RPMI8226 (cell line): ENCODE measurements around the gene RAD23B.

Experiments
- DNase-seq: peaks from one replicate; pipeline ENCODE4 v3.0.0-alpha.2; 2015

The RAD23B gene

DNA sequence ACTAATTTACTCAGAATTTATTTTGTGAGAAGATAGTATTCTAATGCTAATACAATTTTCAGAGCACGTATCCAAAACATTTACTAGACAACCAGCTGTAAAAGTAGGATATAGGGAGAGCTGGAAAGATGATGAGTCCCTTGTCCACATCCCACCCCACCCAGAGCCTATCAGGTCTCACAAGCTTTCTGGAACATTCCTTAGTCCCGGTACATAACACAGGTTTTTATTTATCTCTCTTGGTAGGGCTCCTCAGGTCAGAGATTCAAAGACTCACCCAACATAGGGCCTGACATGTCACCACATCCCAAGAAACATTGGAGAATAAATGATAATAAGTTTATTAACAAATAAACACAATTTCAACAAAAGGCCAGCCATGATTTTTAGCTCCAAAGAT, 13.8 kb upstream of the RAD23B start:
- DNase-seq = no peak

GRCh38 chr9:107269681-107270080, 13.4 kb upstream of the RAD23B start:
- DNase-seq = no peak

GRCh38 chr9:107270082-107270481, 13.0 kb upstream of the RAD23B start:
- DNase-seq = no peak

DNA sequence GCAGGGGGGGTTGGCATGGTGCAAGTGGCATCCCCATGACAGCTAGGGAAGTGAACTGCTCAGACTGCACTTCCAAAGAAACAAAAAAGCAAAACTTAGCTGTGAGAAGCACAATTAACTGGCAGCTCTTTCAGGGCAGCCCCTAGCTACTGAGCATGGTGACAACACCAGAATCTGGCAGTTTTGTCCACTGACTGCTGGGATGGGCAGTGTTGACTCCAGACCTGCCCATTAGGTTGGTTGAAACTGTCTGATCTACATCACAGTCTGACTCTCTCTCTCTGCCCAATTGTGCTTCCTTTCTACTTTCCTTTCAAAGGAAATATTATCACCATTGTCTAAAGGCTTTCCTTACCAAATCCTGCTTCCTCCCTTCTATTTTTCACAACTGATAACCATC, 12.5 kb upstream of the RAD23B start:
- DNase-seq = no peak

DNA sequence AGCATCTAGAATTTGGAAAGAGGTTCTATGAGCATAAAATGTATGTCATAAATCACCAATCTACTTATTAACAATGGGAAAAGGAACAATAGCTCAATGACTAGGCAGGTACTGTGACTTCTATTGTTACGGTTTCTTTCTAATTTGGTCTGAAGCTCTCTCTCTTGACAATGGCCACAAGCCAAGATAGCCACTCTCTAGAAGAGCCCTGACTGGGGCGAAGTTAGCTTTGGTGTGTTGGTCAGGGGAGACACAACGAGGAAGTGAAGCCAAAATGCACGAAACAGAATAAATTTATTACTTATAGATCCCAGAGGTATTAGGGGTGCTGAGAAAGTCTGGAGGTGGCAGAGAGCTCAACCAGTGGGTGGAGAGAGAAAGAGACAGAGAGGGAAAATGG, 9.4 kb upstream of the RAD23B start:
- DNase-seq = no peak

DNA sequence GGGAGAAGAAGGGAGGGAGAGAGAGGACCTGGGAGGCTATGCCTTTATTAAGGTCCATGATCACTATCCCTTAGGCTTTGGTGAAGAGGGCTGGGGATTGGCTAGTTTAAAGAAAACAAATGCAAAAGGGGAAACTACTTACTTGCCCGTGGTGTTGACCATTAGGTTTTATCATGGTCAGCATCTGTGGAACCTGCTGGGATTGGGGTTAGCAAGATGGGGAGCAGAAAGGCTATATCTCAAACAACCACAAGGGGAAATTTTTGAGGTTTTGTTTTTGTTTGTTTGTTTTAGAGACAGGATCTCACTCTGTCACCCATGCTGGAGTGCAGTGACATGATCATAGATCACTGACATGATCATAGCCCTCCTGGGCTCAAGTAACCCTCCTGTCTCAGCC, 9.0 kb upstream of the RAD23B start:
- no peak for DNase-seq

DNA sequence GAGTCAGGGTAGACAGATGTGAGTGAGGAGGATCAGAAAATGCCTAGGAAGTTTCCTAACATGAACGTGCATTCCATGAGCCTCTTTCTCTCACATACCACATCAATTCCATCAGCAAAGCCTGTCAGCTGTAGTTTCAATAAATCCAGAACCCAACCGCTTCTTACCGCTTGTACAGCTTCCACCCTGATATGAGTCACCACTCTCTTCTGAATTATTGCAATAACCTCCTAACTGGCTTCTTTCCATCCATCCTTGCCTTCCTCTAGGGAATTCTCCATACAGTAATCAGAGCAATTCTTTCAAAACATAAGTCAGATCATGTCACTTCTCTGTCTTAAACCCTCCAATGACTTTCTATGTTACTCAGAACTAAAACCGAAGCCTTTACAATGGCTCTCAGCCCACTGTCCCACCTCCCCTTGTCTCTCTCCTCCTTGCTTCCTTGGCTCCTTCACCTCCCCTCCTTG, 8.1 kb upstream of the RAD23B start:
- no peak for DNase-seq

DNA sequence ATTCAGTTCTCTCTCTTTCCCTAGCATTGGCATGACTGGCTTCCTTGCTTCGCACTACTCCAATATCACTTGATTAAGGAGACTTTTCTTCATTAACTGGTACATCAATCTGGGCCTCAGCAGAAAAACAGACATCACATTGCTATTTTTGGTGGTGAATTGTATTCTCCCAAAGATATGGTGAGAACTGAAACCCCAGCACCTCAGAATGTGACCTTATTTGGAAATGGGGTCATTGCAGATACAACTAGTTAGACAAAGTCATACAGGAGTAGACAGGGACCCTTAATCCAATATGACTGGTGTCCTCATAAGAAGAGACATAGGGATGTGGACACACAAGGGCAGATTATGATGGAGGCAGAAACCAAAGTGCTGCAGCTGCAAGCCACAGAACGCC, 7.5 kb upstream of the RAD23B start:
- no peak for DNase-seq

DNA sequence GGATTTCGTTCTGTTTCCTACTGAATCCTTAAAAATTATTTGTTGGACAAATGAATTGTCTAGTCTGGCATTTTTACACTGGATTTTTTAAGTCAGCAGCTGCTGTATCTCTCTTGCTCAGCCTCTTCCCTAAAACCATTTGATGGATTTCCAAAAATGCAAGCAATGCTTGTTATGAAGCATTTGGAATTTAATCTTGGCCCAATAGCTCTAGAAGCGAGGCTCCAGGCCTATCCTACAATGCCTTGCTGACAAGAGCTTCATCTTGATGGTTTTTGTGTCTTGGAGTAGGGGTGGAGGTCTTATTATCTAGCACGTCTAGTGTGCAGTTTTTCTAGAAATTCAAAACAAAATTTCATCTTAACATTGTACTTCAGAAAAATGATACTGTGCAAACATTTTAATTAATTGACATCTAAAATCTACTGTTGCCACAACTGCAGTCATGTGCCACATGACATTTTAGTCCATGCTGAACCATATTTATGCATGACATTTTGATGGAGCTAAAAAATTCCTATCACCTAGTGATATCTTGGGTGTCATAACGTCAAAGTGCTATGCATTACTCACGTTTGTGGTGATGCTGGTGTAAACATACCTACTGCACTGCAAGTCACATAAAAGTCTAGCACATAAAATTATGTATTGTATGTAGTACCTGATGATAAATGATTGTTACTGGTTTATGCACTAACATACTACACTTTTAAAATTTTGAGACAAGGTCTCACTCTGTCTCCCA, 5.9 kb upstream of the RAD23B start:
- DNase-seq = no peak

DNA sequence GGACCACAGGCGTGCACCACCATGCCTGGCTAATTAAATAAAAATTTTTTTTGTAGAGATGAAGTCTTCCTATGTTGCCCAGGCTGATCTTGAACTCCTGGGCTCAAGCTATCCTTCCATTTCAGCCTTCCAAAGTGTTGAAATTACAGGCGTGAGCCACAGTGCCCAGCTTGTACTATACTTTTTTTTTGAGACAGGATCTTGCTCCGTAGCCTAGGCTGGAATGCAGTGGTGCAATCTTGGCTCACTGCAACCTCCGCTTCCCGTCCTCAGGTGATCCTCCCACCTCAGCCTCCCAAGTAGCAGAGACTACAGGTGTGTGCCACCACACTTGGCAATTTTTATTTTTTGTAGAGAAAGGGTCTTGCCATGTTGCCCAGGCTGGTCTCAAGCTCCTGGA, 5.3 kb upstream of the RAD23B start:
- no peak for DNase-seq

DNA sequence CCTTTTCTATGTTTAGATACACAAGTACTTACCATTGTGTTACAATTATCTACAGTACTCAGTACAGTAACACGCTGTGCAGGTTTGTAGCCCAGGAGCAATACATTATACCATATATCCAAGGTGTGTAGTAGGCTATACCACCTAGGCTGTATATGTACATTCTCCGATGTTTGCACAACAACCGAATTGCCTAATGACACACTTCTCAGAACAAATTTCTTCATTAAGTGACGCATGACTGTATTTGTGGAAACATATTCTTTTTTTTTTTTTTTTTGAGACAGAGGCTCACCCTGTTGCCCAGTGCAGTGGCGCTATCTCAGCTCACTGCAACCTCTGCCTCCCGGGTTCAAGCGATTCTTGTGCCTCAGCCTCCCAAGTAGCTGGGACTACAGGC, 4.0 kb upstream of the RAD23B start:
- DNase-seq = no peak

DNA sequence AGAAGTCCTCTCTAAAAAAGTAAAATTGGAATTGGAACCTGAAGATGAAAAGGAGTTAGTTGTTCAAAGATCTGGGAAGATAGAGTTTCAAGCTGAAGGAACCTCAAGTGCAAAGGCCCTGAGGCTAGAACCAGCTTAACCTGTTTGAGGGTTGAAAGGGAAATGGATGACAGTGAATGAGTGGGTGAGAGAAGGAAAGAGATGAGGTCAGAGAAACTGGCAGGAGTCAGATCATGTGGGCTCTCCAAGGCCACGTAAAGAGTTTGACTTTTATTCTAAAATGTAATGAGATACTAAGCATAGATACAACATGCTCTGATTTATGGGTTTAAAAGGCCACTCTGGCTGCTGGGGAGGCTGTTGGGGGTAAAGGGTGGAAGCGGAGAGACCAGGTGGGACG, 2.5 kb upstream of the RAD23B start:
- DNase-seq = no peak

DNA sequence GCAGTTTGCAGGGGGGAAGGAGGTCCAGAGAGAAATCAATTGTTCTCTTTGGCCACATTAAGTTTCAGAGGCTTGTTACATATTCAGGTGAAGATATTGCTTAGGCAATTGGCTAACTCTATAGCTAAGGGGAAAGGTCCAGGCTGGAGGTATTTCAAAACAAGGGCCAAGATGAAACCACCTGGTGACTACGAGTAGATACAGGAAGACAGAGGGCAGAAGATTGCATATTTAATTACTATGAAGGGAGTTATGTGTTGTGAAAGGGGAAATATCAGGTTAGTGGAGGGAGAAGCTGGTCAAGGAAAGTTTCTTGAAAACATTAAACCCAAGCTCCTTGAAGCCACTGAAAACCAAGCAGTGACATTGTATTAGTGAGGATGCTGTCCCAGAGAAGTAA, 1.9 kb upstream of the RAD23B start:
- DNase-seq = no peak

- DNase-seq = no peak
Measured at GRCh38 chr9:107281922-107282667, 984 bp upstream of the RAD23B start.

GRCh38 chr9:107283623-107284616, 841 bp downstream of the RAD23B start:
- DNase-seq = peak; percentile 83

- peak; percentile 35 for DNase-seq
Measured at GRCh38 chr9:107284636-107285035, 1.6 kb downstream of the RAD23B start.

GRCh38 chr9:107285286-107285685, 2.2 kb downstream of the RAD23B start:
- DNase-seq = no peak

- DNase-seq = no peak
Measured at GRCh38 chr9:107286057-107286456, 3.0 kb downstream of the RAD23B start.

DNA sequence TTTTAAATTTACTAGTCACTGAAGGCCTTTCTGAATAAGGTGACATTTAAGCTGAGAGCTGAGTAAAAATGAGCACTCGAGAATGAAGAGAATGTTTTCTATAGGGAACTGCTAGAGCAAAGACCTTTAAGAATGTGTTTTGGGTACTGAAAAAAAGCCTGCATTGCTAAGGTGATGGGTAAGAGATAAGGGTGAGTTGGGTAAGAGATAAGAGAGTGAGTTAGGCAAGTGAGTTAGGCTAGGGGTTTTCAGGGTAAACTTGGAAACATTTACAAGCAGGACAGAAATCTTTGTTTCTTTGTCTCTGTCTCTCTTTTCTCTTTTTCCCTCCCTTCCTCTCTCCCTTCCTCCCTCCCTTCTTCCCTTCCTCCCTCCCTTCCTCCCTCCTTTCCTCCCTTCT, 5.6 kb downstream of the RAD23B start:
- no peak for DNase-seq

DNA sequence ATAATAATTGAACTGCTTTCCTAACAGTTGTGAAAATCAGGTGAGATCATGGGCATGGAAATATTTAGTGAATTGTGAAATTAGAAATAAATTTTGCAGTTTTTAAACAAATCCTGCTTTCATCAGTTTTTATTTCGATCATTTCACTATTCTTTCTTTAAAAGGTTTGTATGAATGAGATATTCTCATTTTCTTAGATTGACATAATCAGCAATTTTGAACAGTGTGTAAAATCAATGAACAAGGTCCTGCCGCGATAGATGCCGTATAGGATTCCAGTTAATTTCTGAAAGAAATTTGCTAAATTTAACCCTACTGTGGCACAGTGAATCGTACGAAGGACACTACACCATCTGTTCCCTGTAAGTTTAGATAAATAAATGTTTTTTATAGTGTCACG, 7.5 kb downstream of the RAD23B start:
- no peak for DNase-seq

- DNase-seq = no peak
Measured at GRCh38 chr9:107292821-107293542, 9.9 kb downstream of the RAD23B start.

DNA sequence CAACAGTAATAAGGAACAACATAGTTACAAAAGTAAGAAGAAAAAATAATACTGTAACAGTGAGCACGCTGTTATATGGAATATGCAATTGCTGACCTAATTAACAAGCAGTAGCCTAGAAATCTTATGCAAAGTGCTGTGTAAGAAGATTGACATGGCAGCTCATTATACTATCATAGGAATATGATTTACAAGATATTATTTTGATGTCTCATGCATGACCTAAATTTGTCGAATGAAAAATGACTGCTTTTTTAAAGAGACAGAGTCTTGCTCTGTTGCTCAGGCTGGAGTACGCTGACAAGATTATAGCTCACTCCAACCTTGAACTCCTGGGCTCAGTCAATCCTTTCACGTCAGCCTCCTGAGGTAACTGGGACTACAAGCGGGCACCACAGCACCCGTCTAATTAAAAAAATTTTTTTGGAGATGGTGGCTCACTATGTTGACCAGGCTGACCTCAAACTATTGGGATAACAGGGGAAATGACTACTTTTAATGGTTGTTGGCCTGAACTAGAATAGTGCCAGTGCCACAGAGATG, 10.5 kb downstream of the RAD23B start:
- DNase-seq = no peak
